ENCODE results near the gene RGSL1. TPM values are rescaled to one million over a fixed set of nuclear protein-coding genes. Genes with fewer than 3 reads are reported as not detected.

RGSL1 gene
- total and polyA plus RNA-seq, 9 of the 15 experiments (the other 6 are each of a cell fraction or from before 2014, with no cell fraction given) = 0.03 TPM; not detected in 8

- TF ChIP-seq ZNF347 (CRISPR knock-in tag; IDR thresholded peaks at IDR 0.05; ENCODE audit: low read depth) (no peak), SAFB2 (IDR thresholded peaks at IDR 0.05; ENCODE audit: borderline replicate concordance, low read depth, low read length, severe bottlenecking) (no peak), NFIX (CRISPR knock-in tag; IDR thresholded peaks at IDR 0.05; ENCODE audit: low read depth) (no peak), RBM17 (IDR thresholded peaks at IDR 0.05; ENCODE audit: borderline replicate concordance, low read depth, low read length) (no peak), TSC22D4 (tag; IDR thresholded peaks at IDR 0.05) (no peak), ATF3 (IDR thresholded peaks at IDR 0.05) (peak; percentile 35; the same call in 1 of the 2 replicates), ATF3 (CRISPR knock-in tag; conservative IDR thresholded peaks at IDR 0.05) (no peak), SMARCA5 (IDR thresholded peaks at IDR 0.05) (no peak), ZNF277 (CRISPR knock-in tag; IDR thresholded peaks at IDR 0.05; ENCODE audit: borderline replicate concordance) (no peak), HMGN3 (IDR thresholded peaks at IDR 0.05; ENCODE audit: borderline replicate concordance, extremely low read depth, insufficient read length, low read depth, low read length) (no peak), PTTG1 (tag; IDR thresholded peaks at IDR 0.05; ENCODE audit: low read depth) (no peak), ARHGAP35 (IDR thresholded peaks at IDR 0.05; ENCODE audit: partially characterized antibody) (no peak)
- TF ChIP-seq, protein P1, sequence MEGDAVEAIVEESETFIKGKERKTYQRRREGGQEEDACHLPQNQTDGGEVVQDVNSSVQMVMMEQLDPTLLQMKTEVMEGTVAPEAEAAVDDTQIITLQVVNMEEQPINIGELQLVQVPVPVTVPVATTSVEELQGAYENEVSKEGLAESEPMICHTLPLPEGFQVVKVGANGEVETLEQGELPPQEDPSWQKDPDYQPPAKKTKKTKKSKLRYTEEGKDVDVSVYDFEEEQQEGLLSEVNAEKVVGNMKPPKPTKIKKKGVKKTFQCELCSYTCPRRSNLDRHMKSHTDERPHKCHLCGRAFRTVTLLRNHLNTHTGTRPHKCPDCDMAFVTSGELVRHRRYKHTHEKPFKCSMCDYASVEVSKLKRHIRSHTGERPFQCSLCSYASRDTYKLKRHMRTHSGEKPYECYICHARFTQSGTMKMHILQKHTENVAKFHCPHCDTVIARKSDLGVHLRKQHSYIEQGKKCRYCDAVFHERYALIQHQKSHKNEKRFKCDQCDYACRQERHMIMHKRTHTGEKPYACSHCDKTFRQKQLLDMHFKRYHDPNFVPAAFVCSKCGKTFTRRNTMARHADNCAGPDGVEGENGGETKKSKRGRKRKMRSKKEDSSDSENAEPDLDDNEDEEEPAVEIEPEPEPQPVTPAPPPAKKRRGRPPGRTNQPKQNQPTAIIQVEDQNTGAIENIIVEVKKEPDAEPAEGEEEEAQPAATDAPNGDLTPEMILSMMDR (IDR thresholded peaks at IDR 0.05 in 2 of 3, conservative IDR thresholded peaks at IDR 0.05 in 1 of 3; ENCODE audit: insufficient read depth in 2 of 3, low read depth in 1 of 3, low read length in 3 of 3) = peak; percentile 31 to 38 (median 35); a peak in 5 of 6 replicates
Observed at GRCh38 chr1:182404781-182405180, 45.2 kb upstream of the RGSL1 start (continued).
